Neuronal stem cell (in vitro differentiated cells): ENCODE data around the gene IGF2R.

ENCODE experiments used
- DNase-seq: peaks from one replicate; pipeline ENCODE4 v3.0.0-alpha.2; 2013; ENCODE audit warnings: low spot score
- H2AFZ ChIP-seq: one replicate; pipeline ENCODE4 v1.6.1; 2013; ENCODE audit warnings: mild to moderate bottlenecking, low read length, inconsistent platforms
- H2AK5ac ChIP-seq: 2 replicates; pipeline ENCODE4 v1.6.1; 2013; ENCODE audit warnings: low read depth, mild to moderate bottlenecking, inconsistent platforms, low read length, moderate library complexity, mixed read lengths
- H2BK120ac ChIP-seq: 2 replicates; pipeline ENCODE4 v1.6.1; 2013; ENCODE audit warnings: low read depth, mild to moderate bottlenecking, inconsistent platforms, low read length, moderate library complexity, mixed read lengths
- H2BK12ac ChIP-seq: one replicate; pipeline ENCODE4 v1.6.1; 2013; ENCODE audit warnings: low read length, inconsistent platforms
- H2BK15ac ChIP-seq: 2 replicates; pipeline ENCODE4 v1.6.1; 2013; ENCODE audit warnings: mild to moderate bottlenecking, low read length, inconsistent platforms, mixed read lengths
- H2BK5ac ChIP-seq: one replicate; pipeline ENCODE4 v1.6.1; 2013; ENCODE audit warnings: inconsistent platforms, mild to moderate bottlenecking, low read length, moderate library complexity
- H3K14ac ChIP-seq: one replicate; pipeline ENCODE4 v1.6.1; 2013; ENCODE audit warnings: low read length, inconsistent platforms
- H3K18ac ChIP-seq: 2 replicates; pipeline ENCODE4 v1.6.1; 2013; ENCODE audit warnings: low read length, inconsistent platforms
- H3K23ac ChIP-seq: 2 replicates; pipeline ENCODE4 v1.6.1; 2013; ENCODE audit warnings: low read depth, mild to moderate bottlenecking, mixed read lengths, low read length, inconsistent platforms; ENCODE audit not compliant: poor library complexity
- H3K27ac ChIP-seq: replicated peaks from 3 replicates; pipeline ENCODE4 v1.5.1; 2013; ENCODE audit warnings: low read length, inconsistent platforms
- H3K27me3 ChIP-seq, 3 experiments: 2 replicates each; pipeline ENCODE4 v1.6.1; 2013; ENCODE audit warnings: low read length in 3 of 3, mild to moderate bottlenecking in 2 of 3, inconsistent platforms in 1 of 3, low read depth in 1 of 3, mixed read lengths in 1 of 3, moderate library complexity in 1 of 3; ENCODE audit not compliant: control insufficient read depth in 3 of 3, insufficient read depth in 3 of 3
- H3K36me3 ChIP-seq, 2 donors: replicated peaks in 1 of 2; 2 replicates each; pipeline ENCODE4 v1.6.1; 2013; ENCODE audit warnings: low read length in 2 of 2; ENCODE audit not compliant: control insufficient read depth in 2 of 2, insufficient read depth in 2 of 2
- H3K4ac ChIP-seq: 2 replicates; pipeline ENCODE4 v1.6.1; 2013; ENCODE audit warnings: inconsistent platforms, mild to moderate bottlenecking, low read length, moderate library complexity
- H3K4me1 ChIP-seq, 2 donors: 1 replicate in 1 of 2; 2 replicates in 1 of 2; pipeline ENCODE4 v1.6.1; 2013; ENCODE audit warnings: low read length in 2 of 2, low read depth in 1 of 2; ENCODE audit not compliant: control insufficient read depth in 2 of 2, insufficient read depth in 1 of 2
- H3K4me2 ChIP-seq: one replicate; pipeline ENCODE4 v1.6.1; 2013; ENCODE audit warnings: mild to moderate bottlenecking, low read length, inconsistent platforms; ENCODE audit not compliant: insufficient read depth, poor library complexity, severe bottlenecking
- H3K4me3 ChIP-seq, 2 donors: 2 replicates each; pipeline ENCODE4 v1.5.1; 2013; ENCODE audit warnings: low read length in 2 of 2, mild to moderate bottlenecking in 2 of 2, inconsistent platforms in 1 of 2, moderate library complexity in 1 of 2
- H3K79me1 ChIP-seq: one replicate; pipeline ENCODE4 v1.6.1; 2013; ENCODE audit warnings: low read depth, mild to moderate bottlenecking, inconsistent platforms, low read length, moderate library complexity
- H3K9ac ChIP-seq: one replicate; pipeline ENCODE4 v1.6.1; 2013; ENCODE audit warnings: mild to moderate bottlenecking, low read depth, low read length, inconsistent platforms; ENCODE audit not compliant: poor library complexity
- H3K9me3 ChIP-seq, 2 donors: replicated peaks in 1 of 2; 2 replicates each; pipeline versions ENCODE3 to v1.6.1; 2013; ENCODE audit warnings: low read length in 2 of 2, mild to moderate bottlenecking in 2 of 2, inconsistent platforms in 1 of 2, low read depth in 1 of 2, mixed read lengths in 1 of 2, moderate library complexity in 1 of 2; ENCODE audit not compliant: control insufficient read depth in 2 of 2, insufficient read depth in 1 of 2
- H4K8ac ChIP-seq: one replicate; pipeline ENCODE4 v1.6.1; 2013; ENCODE audit warnings: low read depth, mild to moderate bottlenecking, inconsistent platforms, low read length, moderate library complexity
- H4K91ac ChIP-seq: one replicate; pipeline ENCODE4 v1.6.1; 2013; ENCODE audit warnings: low read length, low read depth, mild to moderate bottlenecking, inconsistent platforms; ENCODE audit not compliant: poor library complexity
- WGBS, 2 donors: extraction: QIAGEN DNeasy Blood & Tissue Kit; methylation state at CpG; one replicate each; pipeline ENCODE4 v1.1.7; 2013; ENCODE audit warnings: missing lambda C conversion rate in 2 of 2, mixed read lengths in 1 of 2; ENCODE audit not compliant: insufficient read length in 2 of 2, insufficient replicate concordance in 1 of 2; ENCODE audit errors: extremely low coverage in 2 of 2; 5-methylcytosine and 5-hydroxymethylcytosine counted together

The IGF2R gene

DNA sequence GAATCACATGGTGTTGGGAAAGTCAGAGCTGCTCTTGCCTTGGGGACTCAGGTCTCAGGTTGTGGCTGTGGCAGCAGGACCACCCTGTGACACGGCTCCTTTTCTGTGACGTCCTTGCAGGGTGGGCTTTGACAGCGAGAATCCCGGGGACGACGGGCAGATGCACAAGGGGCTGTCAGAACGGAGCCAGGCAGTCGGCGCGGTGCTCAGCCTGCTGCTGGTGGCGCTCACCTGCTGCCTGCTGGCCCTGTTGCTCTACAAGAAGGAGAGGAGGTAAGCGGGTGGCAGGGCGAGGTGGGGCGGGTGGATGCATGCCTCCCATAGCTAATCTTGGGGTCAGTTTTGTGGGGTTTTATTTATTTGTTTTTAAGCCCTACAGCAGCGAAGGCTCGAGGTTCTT is 133.5 kb downstream of the IGF2R start:
- Histone ChIP-seq H3K4ac (no peak overlapping the region), H2BK120ac (no peak overlapping the region), H2AFZ (no peak overlapping the region), H3K9ac (no peak overlapping the region), H3K4me3 (no peak overlapping the region), H2BK5ac (no peak overlapping the region), H3K18ac (peak overlapping the region; percentile 24), H3K4me1 (no peaks in the 10 kb centered on the region), H3K27me3 (no peaks in the 10 kb centered on the region), H3K9me3 (no peaks in the 10 kb centered on the region), H3K4me2 (no peak overlapping the region), H3K27ac (no peak overlapping the region), H4K91ac (no peak overlapping the region), H3K36me3 (peaks cover 20 to 96% of the 10 kb centered on the region in 2 donors), H3K14ac (no peak overlapping the region), H3K23ac (peak overlapping the region; percentile 29), H2AK5ac (no peak overlapping the region), H4K8ac (no peak overlapping the region), H2BK15ac (no peak overlapping the region), H3K79me1 (peaks cover 5% of the 10 kb centered on the region), H2BK12ac (no peak overlapping the region)
- no CpG with 5 or more reads among the region's 16 CpGs for WGBS, 2 donors
- DNase-seq: no peak

DNA sequence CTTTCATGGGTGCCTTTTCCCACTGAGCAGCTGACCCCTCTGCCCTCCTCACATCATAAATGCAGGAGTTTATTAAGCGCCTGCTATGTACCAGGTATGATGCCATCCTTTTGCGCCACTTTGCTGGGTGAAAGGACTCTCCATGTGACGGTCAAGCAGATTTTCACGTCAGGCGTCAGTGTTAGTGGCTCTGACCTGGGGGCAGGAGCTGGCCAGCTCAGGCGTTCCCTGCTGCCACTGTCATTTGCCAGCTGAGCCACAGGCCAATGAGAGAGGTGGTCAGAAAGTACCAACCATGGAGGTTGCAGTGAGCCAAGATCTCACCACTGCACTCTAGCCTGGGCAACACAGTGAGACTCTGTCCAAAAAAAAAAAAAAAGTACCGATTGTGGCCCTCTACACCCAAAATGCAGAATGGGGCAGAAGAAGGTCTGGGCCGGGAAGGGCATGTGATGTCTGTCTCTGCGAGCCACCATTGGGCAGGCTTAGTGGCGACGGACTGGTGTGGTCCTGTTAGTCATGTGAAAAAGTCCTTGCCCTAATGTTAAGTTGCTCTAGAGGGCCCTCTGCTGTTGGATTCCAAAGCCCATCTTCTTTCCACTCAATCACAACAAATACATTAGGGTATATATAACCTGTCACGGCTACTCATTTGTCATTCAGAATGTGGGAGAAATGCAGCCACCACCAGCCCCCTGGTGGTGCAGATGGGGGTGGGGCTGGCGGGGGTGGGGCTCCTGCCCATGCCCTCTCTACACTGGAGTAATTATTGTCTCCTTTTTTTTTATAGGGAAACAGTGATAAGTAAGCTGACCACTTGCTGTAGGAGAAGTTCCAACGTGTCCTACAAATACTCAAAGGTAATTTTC is 134.3 kb downstream of the IGF2R start:
- H3K4me2 ChIP-seq: no peak overlapping the region
- H3K9ac ChIP-seq: no peak overlapping the region
- H3K14ac ChIP-seq: no peak overlapping the region
- H2AK5ac ChIP-seq: no peak overlapping the region
- peak; percentile 8 for DNase-seq
- H3K9me3 ChIP-seq: peaks cover 0 to 2% of the 10 kb centered on the region in 2 donors
- H2BK120ac ChIP-seq: no peak overlapping the region
- H3K18ac ChIP-seq: no peak overlapping the region
- no peaks in the 10 kb centered on the region for H3K27me3 ChIP-seq
- H2AFZ ChIP-seq: no peak overlapping the region
- H2BK12ac ChIP-seq: no peak overlapping the region
- no CpG with 5 or more reads among the region's 14 CpGs for WGBS, 2 donors
- no peak overlapping the region for H4K8ac ChIP-seq
- H4K91ac ChIP-seq: no peak overlapping the region
- H3K4ac ChIP-seq: no peak overlapping the region
- no peaks in the 10 kb centered on the region for H3K4me1 ChIP-seq
- no peak overlapping the region for H3K23ac ChIP-seq
- peaks cover 17 to 96% of the 10 kb centered on the region in 2 donors for H3K36me3 ChIP-seq
- H3K4me3 ChIP-seq: no peak overlapping the region
- H2BK5ac ChIP-seq: no peak overlapping the region
- no peak overlapping the region for H2BK15ac ChIP-seq
- H3K79me1 ChIP-seq: peaks cover 3% of the 10 kb centered on the region
- no peak overlapping the region for H3K27ac ChIP-seq

DNA sequence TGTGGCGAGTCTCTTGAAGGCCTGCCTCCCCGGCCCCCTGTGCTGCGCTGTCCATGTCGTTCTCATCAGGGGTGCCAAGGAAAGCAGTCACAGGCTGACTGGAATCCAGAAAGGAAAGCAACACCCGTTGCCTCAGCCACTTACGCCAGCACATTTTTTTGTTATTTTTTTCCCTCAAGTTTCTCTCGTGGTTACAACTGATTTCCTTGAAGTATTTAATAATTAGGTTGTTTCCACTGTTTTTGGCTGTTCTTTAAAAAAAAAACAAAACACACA is 134.9 kb downstream of the IGF2R start:
- no CpG with 5 or more reads among the region's 7 CpGs for WGBS, 2 donors
- no peak overlapping the region for H3K4me2 ChIP-seq
- no peak overlapping the region for H3K14ac ChIP-seq
- no peak overlapping the region for H2AFZ ChIP-seq
- DNase-seq: no peak
- H2BK5ac ChIP-seq: no peak overlapping the region
- H3K23ac ChIP-seq: no peak overlapping the region
- no peak overlapping the region for H2BK15ac ChIP-seq
- no peak overlapping the region for H3K9ac ChIP-seq
- no peaks in the 10 kb centered on the region for H3K4me1 ChIP-seq
- no peak overlapping the region for H3K4me3 ChIP-seq
- H2BK12ac ChIP-seq: no peak overlapping the region
- no peaks in the 10 kb centered on the region for H3K27me3 ChIP-seq
- H4K91ac ChIP-seq: no peak overlapping the region
- peaks cover 0 to 3% of the 10 kb centered on the region in 2 donors for H3K9me3 ChIP-seq
- no peak overlapping the region for H4K8ac ChIP-seq
- no peak overlapping the region for H3K4ac ChIP-seq
- no peak overlapping the region for H3K18ac ChIP-seq
- peaks cover 17 to 93% of the 10 kb centered on the region in 2 donors for H3K36me3 ChIP-seq
- no peak overlapping the region for H2BK120ac ChIP-seq
- peaks cover 3% of the 10 kb centered on the region for H3K79me1 ChIP-seq
- no peak overlapping the region for H2AK5ac ChIP-seq
- no peak overlapping the region for H3K27ac ChIP-seq

DNA sequence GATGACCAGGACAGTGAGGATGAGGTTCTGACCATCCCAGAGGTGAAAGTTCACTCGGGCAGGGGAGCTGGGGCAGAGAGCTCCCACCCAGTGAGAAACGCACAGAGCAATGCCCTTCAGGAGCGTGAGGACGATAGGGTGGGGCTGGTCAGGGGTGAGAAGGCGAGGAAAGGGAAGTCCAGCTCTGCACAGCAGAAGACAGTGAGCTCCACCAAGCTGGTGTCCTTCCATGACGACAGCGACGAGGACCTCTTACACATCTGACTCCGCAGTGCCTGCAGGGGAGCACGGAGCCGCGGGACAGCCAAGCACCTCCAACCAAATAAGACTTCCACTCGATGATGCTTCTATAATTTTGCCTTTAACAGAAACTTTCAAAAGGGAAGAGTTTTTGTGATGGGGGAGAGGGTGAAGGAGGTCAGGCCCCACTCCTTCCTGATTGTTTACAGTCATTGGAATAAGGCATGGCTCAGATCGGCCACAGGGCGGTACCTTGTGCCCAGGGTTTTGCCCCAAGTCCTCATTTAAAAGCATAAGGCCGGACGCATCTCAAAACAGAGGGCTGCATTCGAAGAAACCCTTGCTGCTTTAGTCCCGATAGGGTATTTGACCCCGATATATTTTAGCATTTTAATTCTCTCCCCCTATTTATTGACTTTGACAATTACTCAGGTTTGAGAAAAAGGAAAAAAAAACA is 136.1 kb downstream of the IGF2R start:
- no peak overlapping the region for H2AK5ac ChIP-seq
- no peak overlapping the region for H2AFZ ChIP-seq
- peak overlapping the region; percentile 47 for H3K14ac ChIP-seq
- H3K4me2 ChIP-seq: no peak overlapping the region
- H3K79me1 ChIP-seq: peaks cover 3% of the 10 kb centered on the region
- H2BK12ac ChIP-seq: no peak overlapping the region
- peak overlapping the region; percentile 18 for H3K23ac ChIP-seq
- no peak overlapping the region for H3K27ac ChIP-seq
- H3K9me3 ChIP-seq: peaks cover 0 to 3% of the 10 kb centered on the region in 2 donors
- H4K91ac ChIP-seq: no peak overlapping the region
- no peak overlapping the region for H3K9ac ChIP-seq
- no peak overlapping the region for H4K8ac ChIP-seq
- H2BK5ac ChIP-seq: no peak overlapping the region
- H3K4me1 ChIP-seq: no peaks in the 10 kb centered on the region
- DNase-seq: no peak
- H3K4ac ChIP-seq: no peak overlapping the region
- peak overlapping the region in 1 of 2 donors; percentile 11 for H3K4me3 ChIP-seq
- no peak overlapping the region for H3K18ac ChIP-seq
- H2BK15ac ChIP-seq: no peak overlapping the region
- H3K36me3 ChIP-seq: peaks cover 17 to 94% of the 10 kb centered on the region in 2 donors
- H3K27me3 ChIP-seq: no peaks in the 10 kb centered on the region
- no CpG with 5 or more reads among the region's 20 CpGs for WGBS, 2 donors
- H2BK120ac ChIP-seq: no peak overlapping the region
